Right lobe of liver (tissue), 4 donors: ENCODE measurements around the gene MYL4.

ENCODE experiments used
- POLR2A ChIP-seq: fragments of 450-650 bp; IDR thresholded peaks from one replicate; pipeline ENCODE4 v1.6.1; 2017; ENCODE audit warnings: antibody characterized with exemption, mild to moderate bottlenecking
- TF ChIP-seq, protein P1 (sequence below), 4 donors: fragments of 200-600 bp in 3 of 4; fragments of 450-650 bp in 1 of 4; IDR thresholded peaks; one replicate each; pipeline versions ENCODE4 v1.5.1 to v1.8.0; 2016 to 2022; ENCODE audit warnings: antibody characterized with exemption in 4 of 4, mild to moderate bottlenecking in 2 of 4
- donor health status: DM: no; HTN: no; CAD: no.
- donor health status: DM: no; HTN: no; CAD: no.
- donor health status: DM: no; HTN: yes; CAD: no.

GRCh38 chr17:47272491-47272890 lies 63.3 kb downstream of the MYL4 start:
- TF ChIP-seq, protein P1, sequence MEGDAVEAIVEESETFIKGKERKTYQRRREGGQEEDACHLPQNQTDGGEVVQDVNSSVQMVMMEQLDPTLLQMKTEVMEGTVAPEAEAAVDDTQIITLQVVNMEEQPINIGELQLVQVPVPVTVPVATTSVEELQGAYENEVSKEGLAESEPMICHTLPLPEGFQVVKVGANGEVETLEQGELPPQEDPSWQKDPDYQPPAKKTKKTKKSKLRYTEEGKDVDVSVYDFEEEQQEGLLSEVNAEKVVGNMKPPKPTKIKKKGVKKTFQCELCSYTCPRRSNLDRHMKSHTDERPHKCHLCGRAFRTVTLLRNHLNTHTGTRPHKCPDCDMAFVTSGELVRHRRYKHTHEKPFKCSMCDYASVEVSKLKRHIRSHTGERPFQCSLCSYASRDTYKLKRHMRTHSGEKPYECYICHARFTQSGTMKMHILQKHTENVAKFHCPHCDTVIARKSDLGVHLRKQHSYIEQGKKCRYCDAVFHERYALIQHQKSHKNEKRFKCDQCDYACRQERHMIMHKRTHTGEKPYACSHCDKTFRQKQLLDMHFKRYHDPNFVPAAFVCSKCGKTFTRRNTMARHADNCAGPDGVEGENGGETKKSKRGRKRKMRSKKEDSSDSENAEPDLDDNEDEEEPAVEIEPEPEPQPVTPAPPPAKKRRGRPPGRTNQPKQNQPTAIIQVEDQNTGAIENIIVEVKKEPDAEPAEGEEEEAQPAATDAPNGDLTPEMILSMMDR (IDR thresholded peaks at IDR 0.05), result no peak
- TF ChIP-seq POLR2A, result no peak
